Hepatocyte (in vitro differentiated cells): Measurements from ENCODE around the gene AIF1. TPM values are rescaled to one million over a fixed set of nuclear protein-coding genes. Genes with fewer than 3 reads are reported as not detected.
"Not testable (repeated sequence)": the region's sequence is repeated elsewhere in the genome, so short reads cannot be mapped to it uniquely, and the experiment has no call there.

Experiments
- DNase-seq: peaks from one replicate; pipeline ENCODE4 v3.0.0-alpha.2; 2016; ENCODE audit warnings: low spot score
- H2AFZ ChIP-seq: fragments of 200-600 bp; sonication (generic); 2 replicates; pipeline ENCODE4 v1.6.0; 2016; ENCODE audit warnings: antibody characterized with exemption, mild to moderate bottlenecking
- H3K27ac ChIP-seq: fragments of 200-600 bp; sonication (generic); 2 replicates; pipeline ENCODE4 v1.5.1; 2016; ENCODE audit warnings: mild to moderate bottlenecking
- H3K27me3 ChIP-seq: fragments of 200-600 bp; sonication (generic); 2 replicates; pipeline ENCODE4 v1.6.1; 2016
- H3K36me3 ChIP-seq: fragments of 200-600 bp; sonication (generic); replicated peaks from 2 replicates; pipeline ENCODE4 v1.5.1; 2016; ENCODE audit warnings: low read depth; ENCODE audit not compliant: insufficient read depth
- H3K4me1 ChIP-seq: fragments of 200-600 bp; sonication (generic); 2 replicates; pipeline ENCODE4 v1.5.1; 2016; ENCODE audit warnings: mild to moderate bottlenecking, moderate library complexity; ENCODE audit not compliant: insufficient read depth
- H3K4me2 ChIP-seq: fragments of 200-600 bp; sonication (generic); 2 replicates; pipeline ENCODE4 v1.6.0; 2016
- H3K4me3 ChIP-seq: fragments of 200-600 bp; sonication (generic); 2 replicates; pipeline ENCODE4 v1.5.1; 2016; ENCODE audit warnings: mild to moderate bottlenecking
- H3K79me2 ChIP-seq: fragments of 200-600 bp; sonication (generic); 2 replicates; pipeline ENCODE4 v1.6.0; 2017; ENCODE audit warnings: mild to moderate bottlenecking
- H3K9me2 ChIP-seq: fragments of 200-600 bp; sonication (generic); replicated peaks from 2 replicates; pipeline ENCODE4 v1.6.0; 2017; ENCODE audit warnings: mild to moderate bottlenecking; ENCODE audit not compliant: insufficient read depth
- H3K9me3 ChIP-seq: fragments of 200-600 bp; sonication (generic); 2 replicates; pipeline ENCODE4 v1.5.1; 2016; ENCODE audit warnings: low read depth, mild to moderate bottlenecking
- H4K20me1 ChIP-seq: fragments of 200-600 bp; sonication (generic); 2 replicates; pipeline ENCODE4 v1.6.0; 2016; ENCODE audit warnings: mild to moderate bottlenecking; ENCODE audit not compliant: insufficient read depth, poor library complexity, severe bottlenecking
- EZH2 ChIP-seq: fragments of 200-600 bp; sonication (generic); IDR thresholded peaks from 2 replicates; pipeline ENCODE4 v1.6.1; 2016; ENCODE audit warnings: antibody characterized with exemption, mild to moderate bottlenecking, borderline replicate concordance
- EZH2phosphoT487 ChIP-seq: fragments of 200-600 bp; sonication (generic); IDR thresholded peaks from one replicate; pipeline ENCODE4 v1.6.1; 2018; ENCODE audit warnings: antibody characterized with exemption, mild to moderate bottlenecking, low read depth, moderate library complexity; ENCODE audit not compliant: unreplicated experiment, severe bottlenecking
- WGBS: methylation state at CpG from one replicate; pipeline ENCODE4 v1.1.6; 2016; ENCODE audit warnings: low lambda C conversion rate; ENCODE audit errors: missing lambda C conversion rate; 5-methylcytosine and 5-hydroxymethylcytosine counted together
- polyA plus RNA-seq: library from polyadenylated mRNA; unstranded; fragments of >200 nt; fragmentation: Nextera tagmentation; extraction: Ambion mirVana; gene quantifications from 2 replicates; pipeline ENCODE4 v1.2.1, GENCODE V29; 2016
- total RNA-seq: library from RNA; depleted of rRNA; stranded (reverse); fragments of >200 nt; gene quantifications from 2 replicates; pipeline ENCODE4 v1.2.3, GENCODE V29; 2014
- TF ChIP-seq, protein P1 (sequence below): fragments of 200-600 bp; sonication (generic); IDR thresholded peaks from 2 replicates; pipeline ENCODE4 v1.5.1; 2016; ENCODE audit warnings: antibody characterized with exemption, mild to moderate bottlenecking; ENCODE audit not compliant: poor library complexity

AIF1 gene
- total and polyA plus RNA-seq, 2 experiments from 2014 or later = 4.6 to 7.2 TPM

DNA sequence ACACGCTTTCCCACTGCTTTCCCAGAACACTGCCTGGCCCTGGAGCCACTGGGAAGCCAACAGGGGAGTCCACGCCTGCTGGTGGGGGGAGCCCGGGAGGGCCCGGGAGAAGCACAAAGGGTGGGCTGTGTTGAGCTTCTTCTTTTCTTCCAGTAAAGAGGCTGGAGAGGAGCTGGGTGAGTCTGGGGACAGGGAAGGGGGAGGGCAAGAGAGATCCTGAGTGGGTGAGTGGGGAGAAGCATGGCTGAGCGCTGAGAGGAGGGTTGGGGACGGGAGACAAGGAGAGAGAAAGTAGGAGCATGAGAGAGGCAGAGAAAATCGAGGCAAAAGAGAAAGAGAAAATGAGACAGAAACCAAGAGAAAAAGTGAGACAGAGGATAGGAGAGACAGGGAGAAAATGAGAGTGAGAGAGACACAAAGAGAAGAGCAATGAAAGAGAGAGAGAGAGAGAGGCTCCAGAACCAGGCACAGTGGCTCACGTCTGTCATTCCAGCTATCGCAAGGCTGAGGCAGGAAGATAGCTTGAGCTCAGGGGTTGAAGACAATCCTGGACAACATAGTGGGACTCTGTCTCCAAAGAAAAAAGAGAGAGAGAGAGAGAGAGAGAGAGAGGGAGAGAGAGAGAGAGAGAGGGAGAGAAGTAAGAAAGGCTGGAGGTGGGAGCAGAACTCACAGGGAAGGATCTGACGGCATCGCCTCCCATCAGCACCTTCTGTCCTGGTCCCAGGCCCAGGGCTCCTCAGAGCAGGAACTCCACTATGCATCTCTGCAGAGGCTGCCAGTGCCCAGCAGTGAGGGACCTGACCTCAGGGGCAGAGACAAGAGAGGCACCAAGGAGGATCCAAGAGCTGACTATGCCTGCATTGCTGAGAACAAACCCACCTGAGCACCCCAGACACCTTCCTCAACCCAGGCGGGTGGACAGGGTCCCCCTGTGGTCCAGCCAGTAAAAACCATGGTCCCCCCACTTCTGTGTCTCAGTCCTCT, 26.9 kb upstream of the AIF1 start:
- Histone ChIP-seq H3K36me3 (no peaks in the 10 kb centered on the region), H3K4me3 (no peak overlapping the region), H3K27me3 (no peaks in the 10 kb centered on the region), H4K20me1 (no peaks in the 10 kb centered on the region), H3K9me3 (no peaks in the 10 kb centered on the region), H2AFZ (no peak overlapping the region), H3K4me1 (no peaks in the 10 kb centered on the region), H3K9me2 (no peaks in the 10 kb centered on the region), H3K27ac (no peak overlapping the region), H3K4me2 (no peak overlapping the region), H3K79me2 (no peaks in the 10 kb centered on the region)
- TF ChIP-seq, protein P1, sequence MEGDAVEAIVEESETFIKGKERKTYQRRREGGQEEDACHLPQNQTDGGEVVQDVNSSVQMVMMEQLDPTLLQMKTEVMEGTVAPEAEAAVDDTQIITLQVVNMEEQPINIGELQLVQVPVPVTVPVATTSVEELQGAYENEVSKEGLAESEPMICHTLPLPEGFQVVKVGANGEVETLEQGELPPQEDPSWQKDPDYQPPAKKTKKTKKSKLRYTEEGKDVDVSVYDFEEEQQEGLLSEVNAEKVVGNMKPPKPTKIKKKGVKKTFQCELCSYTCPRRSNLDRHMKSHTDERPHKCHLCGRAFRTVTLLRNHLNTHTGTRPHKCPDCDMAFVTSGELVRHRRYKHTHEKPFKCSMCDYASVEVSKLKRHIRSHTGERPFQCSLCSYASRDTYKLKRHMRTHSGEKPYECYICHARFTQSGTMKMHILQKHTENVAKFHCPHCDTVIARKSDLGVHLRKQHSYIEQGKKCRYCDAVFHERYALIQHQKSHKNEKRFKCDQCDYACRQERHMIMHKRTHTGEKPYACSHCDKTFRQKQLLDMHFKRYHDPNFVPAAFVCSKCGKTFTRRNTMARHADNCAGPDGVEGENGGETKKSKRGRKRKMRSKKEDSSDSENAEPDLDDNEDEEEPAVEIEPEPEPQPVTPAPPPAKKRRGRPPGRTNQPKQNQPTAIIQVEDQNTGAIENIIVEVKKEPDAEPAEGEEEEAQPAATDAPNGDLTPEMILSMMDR = no peak
- no peak for TF ChIP-seq EZH2
- no peak for DNase-seq
- WGBS = 80% methylated on average over 12 of the region's 12 CpGs

DNA sequence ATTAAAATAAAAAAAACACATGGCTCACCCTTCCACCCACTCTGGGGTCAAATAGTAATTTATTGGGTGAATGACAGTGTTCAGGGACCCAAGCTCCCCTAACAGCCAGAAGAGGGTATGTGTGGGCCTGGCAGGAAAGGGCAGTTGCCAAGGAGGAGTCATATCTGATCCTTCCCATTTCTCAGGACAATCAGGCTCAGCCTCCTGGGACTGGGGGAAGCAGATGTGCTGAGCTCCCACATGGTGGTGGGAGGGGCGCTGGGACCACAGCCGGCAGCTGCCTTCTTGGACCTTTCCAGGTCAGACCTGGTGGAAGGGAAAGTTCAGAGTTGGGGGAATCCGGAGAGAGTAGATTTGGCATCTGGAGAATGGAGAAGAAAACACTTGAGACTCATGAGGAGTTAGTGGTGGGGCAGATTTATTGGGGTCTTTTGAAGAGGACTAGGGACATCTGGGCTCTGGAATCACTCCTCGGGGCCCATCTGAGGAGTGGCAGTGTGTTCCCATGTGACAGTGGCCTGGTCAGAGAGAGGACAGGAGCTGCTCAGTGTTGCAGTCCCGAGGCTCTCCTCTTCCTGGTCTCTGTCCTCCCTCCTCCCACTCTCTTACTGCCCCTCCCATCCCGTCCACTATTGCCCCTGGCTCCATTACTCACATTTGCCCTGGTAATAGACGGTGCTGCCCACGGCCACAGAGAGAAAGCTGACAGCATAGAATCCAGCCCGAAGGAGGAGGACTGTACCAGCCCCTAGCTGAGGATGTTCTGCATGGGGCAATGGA, 26.0 kb upstream of the AIF1 start:
- H3K4me3 ChIP-seq = no peak overlapping the region
- H2AFZ ChIP-seq = no peak overlapping the region
- H3K36me3 ChIP-seq = no peaks in the 10 kb centered on the region
- H3K4me2 ChIP-seq = no peak overlapping the region
- no peaks in the 10 kb centered on the region for H4K20me1 ChIP-seq
- 64% methylated on average over 9 of the region's 9 CpGs for WGBS
- no peak overlapping the region for H3K27ac ChIP-seq
- DNase-seq = no peak
- no peaks in the 10 kb centered on the region for H3K27me3 ChIP-seq
- H3K9me2 ChIP-seq = no peaks in the 10 kb centered on the region
- H3K4me1 ChIP-seq = no peaks in the 10 kb centered on the region
- no peaks in the 10 kb centered on the region for H3K9me3 ChIP-seq
- H3K79me2 ChIP-seq = no peaks in the 10 kb centered on the region
- TF ChIP-seq, protein P1 = no peak
- TF ChIP-seq EZH2 = no peak
- no peak for TF ChIP-seq EZH2phosphoT487

DNA sequence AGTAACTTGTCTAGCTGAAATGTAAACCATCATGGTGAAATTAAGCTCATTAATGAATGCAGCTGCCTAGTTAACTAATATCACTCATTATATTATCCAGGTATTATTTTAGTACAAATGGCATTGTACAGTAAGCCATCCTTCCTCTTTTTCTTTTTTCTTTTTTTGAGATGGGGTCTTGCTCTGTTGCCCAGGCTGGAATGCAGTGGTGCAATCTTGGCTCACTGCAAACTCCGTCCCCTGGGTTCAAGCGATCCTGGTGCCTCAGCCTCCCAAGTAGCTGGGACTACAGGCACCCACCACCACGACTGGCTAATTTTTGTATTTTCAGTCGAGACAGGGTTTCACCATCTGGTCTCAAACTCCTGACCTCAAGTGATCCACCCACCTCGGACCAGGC, 24.3 kb upstream of the AIF1 start:
- H2AFZ ChIP-seq, H3K36me3 ChIP-seq, H3K4me2 ChIP-seq, DNase-seq, H3K27me3 ChIP-seq, H3K79me2 ChIP-seq, H3K9me3 ChIP-seq, H4K20me1 ChIP-seq, H3K4me3 ChIP-seq, H3K4me1 ChIP-seq, H3K27ac ChIP-seq, H3K9me2 ChIP-seq: not testable (repeated sequence)
- 86% methylated on average over 5 of the region's 5 CpGs for WGBS

DNA sequence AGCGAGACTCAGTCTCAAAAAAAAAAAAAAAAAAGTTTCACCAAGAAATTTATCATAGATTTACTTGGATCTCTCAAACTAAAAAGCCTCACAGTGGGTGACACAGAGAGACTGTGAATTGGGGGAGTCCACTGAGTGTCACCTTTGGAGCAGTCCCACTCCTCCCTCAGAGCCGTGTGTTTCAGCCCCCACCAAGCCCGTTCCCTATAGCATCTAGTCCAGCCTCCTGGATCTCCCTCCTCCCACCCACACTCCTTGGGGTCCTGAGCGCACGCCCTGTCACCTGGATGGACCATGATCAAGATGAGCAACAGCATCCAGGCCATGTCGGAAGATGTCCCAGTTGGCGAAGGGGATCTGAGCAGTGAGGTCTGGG, 22.6 kb upstream of the AIF1 start:
- H3K27me3 ChIP-seq = no peaks in the 10 kb centered on the region
- H3K36me3 ChIP-seq = no peaks in the 10 kb centered on the region
- H3K27ac ChIP-seq = no peak overlapping the region
- 96% methylated on average over 7 of the region's 7 CpGs for WGBS
- TF ChIP-seq EZH2 (no peak), EZH2phosphoT487 (no peak)
- TF ChIP-seq, protein P1 = no peak
- no peak for DNase-seq
- no peak overlapping the region for H3K4me3 ChIP-seq
- H3K4me1 ChIP-seq = no peaks in the 10 kb centered on the region
- no peaks in the 10 kb centered on the region for H4K20me1 ChIP-seq
- H3K9me3 ChIP-seq = no peaks in the 10 kb centered on the region
- no peak overlapping the region for H2AFZ ChIP-seq
- no peaks in the 10 kb centered on the region for H3K9me2 ChIP-seq
- H3K79me2 ChIP-seq = no peaks in the 10 kb centered on the region
- no peak overlapping the region for H3K4me2 ChIP-seq
